NT2/D1 (cell line): ENCODE data around the gene PYDC1.
"Not testable (repeated sequence)": the region's sequence is repeated elsewhere in the genome, so short reads cannot be mapped to it uniquely, and the experiment has no call there.

ENCODE experiments used
- DNase-seq: peaks from one replicate; pipeline ENCODE4 v3.0.0-alpha.2; 2011; ENCODE audit warnings: low read depth, low spot score
- H3K27me3 ChIP-seq: 2 replicates; pipeline ENCODE4 v1.6.0; 2011; ENCODE audit warnings: mild to moderate bottlenecking; ENCODE audit not compliant: insufficient read length, insufficient read depth
- H3K36me3 ChIP-seq: 2 replicates; pipeline ENCODE4 v1.6.1; 2011; ENCODE audit warnings: mild to moderate bottlenecking, low read length, mixed read lengths; ENCODE audit not compliant: insufficient read depth, insufficient read length
- H3K4me1 ChIP-seq: 2 replicates; pipeline ENCODE4 v1.5.1; 2011; ENCODE audit not compliant: insufficient read depth, insufficient read length
- H3K4me3 ChIP-seq: 2 replicates; pipeline ENCODE4 v1.5.1; 2011; ENCODE audit warnings: low read depth; ENCODE audit not compliant: insufficient read length
- H3K9ac ChIP-seq: 2 replicates; pipeline ENCODE4 v1.6.0; 2011; ENCODE audit warnings: low read depth; ENCODE audit not compliant: insufficient read length
- H3K9me3 ChIP-seq: 2 replicates; pipeline ENCODE4 v1.5.1; 2011; ENCODE audit warnings: mild to moderate bottlenecking, low read length; ENCODE audit not compliant: insufficient read depth
- SUZ12 ChIP-seq: IDR thresholded peaks from 2 replicates; pipeline ENCODE4 v1.6.1; 2011; ENCODE audit not compliant: insufficient read length, insufficient read depth; ENCODE audit errors: extremely low read depth
- YY1 ChIP-seq: IDR thresholded peaks from 2 replicates; pipeline ENCODE4 v1.6.1; 2011; ENCODE audit not compliant: insufficient read length, insufficient read depth
- ZNF274 ChIP-seq: IDR thresholded peaks from 2 replicates; pipeline ENCODE4 v1.6.1; 2011; ENCODE audit warnings: mild to moderate bottlenecking, low read depth, low read length

Gene PYDC1

GRCh38 chr16:31204871-31205666, 11.9 kb downstream of the PYDC1 start:
- DNase-seq, result no peak
- peaks cover 6% of the 10 kb centered on the region for H3K4me1 ChIP-seq
- no peak overlapping the region for H3K4me3 ChIP-seq
- no peaks in the 10 kb centered on the region for H3K36me3 ChIP-seq
- peaks cover 10% of the 10 kb centered on the region for H3K27me3 ChIP-seq
- no peak overlapping the region for H3K9ac ChIP-seq
- no peak for TF ChIP-seq ZNF274
- no peak for TF ChIP-seq SUZ12
- TF ChIP-seq YY1, result no peak
- H3K9me3 ChIP-seq, result no peaks in the 10 kb centered on the region

- no peak for TF ChIP-seq SUZ12
- no peak for DNase-seq
- Histone ChIP-seq H3K36me3 (peaks cover 10% of the 10 kb centered on the region), H3K4me3 (peak within 1 kb of the TSS; percentile 82), H3K27me3 (peaks cover 10% of the 10 kb centered on the region), H3K9me3 (no peaks in the 10 kb centered on the region), H3K4me1 (peaks cover 6% of the 10 kb centered on the region), H3K9ac (peak within 1 kb of the TSS; percentile 86)
Measured at GRCh38 chr16:31202414-31203375, 14.2 kb downstream of the PYDC1 start, which contains the start of gene PYCARD. Gene PYCARD (minus strand): TSS chr16:31202760. CDS start chr16:31202690, 70 bp downstream.

- H3K9me3 ChIP-seq, result no peaks in the 10 kb centered on the region
- peak overlapping the region; percentile 82 for H3K4me3 ChIP-seq
- TF ChIP-seq YY1, result no peak
- TF ChIP-seq SUZ12, result no peak
- no peak for TF ChIP-seq ZNF274
- peaks cover 15% of the 10 kb centered on the region for H3K36me3 ChIP-seq
- peaks cover 10% of the 10 kb centered on the region for H3K27me3 ChIP-seq
- no peaks in the 10 kb centered on the region for H3K4me1 ChIP-seq
- no peak for DNase-seq
- H3K9ac ChIP-seq, result peak overlapping the region; percentile 86
Measured at GRCh38 chr16:31201582-31202413, 15.1 kb downstream of the PYDC1 start.

GRCh38 chr16:31200821-31201568, 15.9 kb downstream of the PYDC1 start:
- peaks cover 10% of the 10 kb centered on the region for H3K27me3 ChIP-seq
- TF ChIP-seq SUZ12 (no peak), ZNF274 (no peak), YY1 (no peak)
- H3K4me1 ChIP-seq, result no peaks in the 10 kb centered on the region
- no peak for DNase-seq
- peak overlapping the region; percentile 82 for H3K4me3 ChIP-seq
- H3K9me3 ChIP-seq, result no peaks in the 10 kb centered on the region
- H3K9ac ChIP-seq, result peak overlapping the region; percentile 86
- H3K36me3 ChIP-seq, result peaks cover 22% of the 10 kb centered on the region

GRCh38 chr16:31200111-31200510, 16.8 kb downstream of the PYDC1 start:
- H3K9me3 ChIP-seq, H3K4me3 ChIP-seq, DNase-seq, H3K9ac ChIP-seq, H3K4me1 ChIP-seq: not testable (repeated sequence)
- Histone ChIP-seq H3K27me3 (peaks cover 10% of the 10 kb centered on the region), H3K36me3 (peaks cover 31% of the 10 kb centered on the region)

GRCh38 chr16:31199430-31200041, 17.4 kb downstream of the PYDC1 start:
- no peak for TF ChIP-seq ZNF274
- TF ChIP-seq YY1, result no peak
- no peak for TF ChIP-seq SUZ12
- Histone ChIP-seq H3K27me3 (peaks cover 10% of the 10 kb centered on the region), H3K9ac (no peak overlapping the region), H3K4me3 (no peak overlapping the region), H3K36me3 (peaks cover 37% of the 10 kb centered on the region), H3K9me3 (no peaks in the 10 kb centered on the region), H3K4me1 (no peaks in the 10 kb centered on the region)
- no peak for DNase-seq
